GM12878 (cell line): Measurements from ENCODE around the gene ZNF396.

Source experiments
- BRCA1 ChIP-seq: IDR thresholded peaks from 2 replicates; pipeline ENCODE4 v1.6.1; 2011; ENCODE audit warnings: low read depth, low read length, improper control_type of control experiment
- CTCF ChIP-seq, 3 experiments: IDR thresholded peaks in 2 of 3; conservative IDR thresholded peaks in 1 of 3; 2 replicates each; pipeline ENCODE4 v1.5.1; 2011; ENCODE audit warnings: low read depth in 3 of 3, low read length in 3 of 3, mild to moderate bottlenecking in 3 of 3, control low read depth in 2 of 3, moderate library complexity in 2 of 3, inconsistent platforms in 1 of 3, mixed read lengths in 1 of 3; ENCODE audit not compliant: control insufficient read depth in 2 of 3, insufficient read depth in 1 of 3; ENCODE audit errors: extremely low read depth in 1 of 3
- ETV6 ChIP-seq, 2 experiments: fragments of 450-650 bp in 1 of 2; IDR thresholded peaks in 1 of 2; conservative IDR thresholded peaks in 1 of 2; 2 replicates each; pipeline ENCODE4 v1.6.1; 2014; ENCODE audit warnings: antibody characterized with exemption in 1 of 2, borderline replicate concordance in 1 of 2, low read depth in 1 of 2, mild to moderate bottlenecking in 1 of 2, moderate library complexity in 1 of 2
- FOXM1 ChIP-seq: IDR thresholded peaks from 2 replicates; pipeline ENCODE4 v1.6.1; 2012; ENCODE audit warnings: low read depth, mild to moderate bottlenecking, inconsistent platforms, low read length, moderate library complexity
- MAX ChIP-seq: IDR thresholded peaks from 2 replicates; pipeline ENCODE4 v1.6.1; 2012; ENCODE audit warnings: low read depth, low read length, improper control_type of control experiment
- POLR2A ChIP-seq: IDR thresholded peaks from 2 replicates; pipeline ENCODE4 v1.6.1; 2011; ENCODE audit warnings: low read depth, mild to moderate bottlenecking, low read length
- RAD21 ChIP-seq: IDR thresholded peaks from 2 replicates; pipeline ENCODE4 v1.6.1; 2011; ENCODE audit warnings: mild to moderate bottlenecking, low read depth, low read length, moderate library complexity; ENCODE audit not compliant: insufficient read depth
- RFX5 ChIP-seq: IDR thresholded peaks from 2 replicates; pipeline ENCODE4 v1.6.1; 2011; ENCODE audit warnings: low read depth, low read length, improper control_type of control experiment
- SMAD1 ChIP-seq: fragments of 450-650 bp; IDR thresholded peaks from 2 replicates; pipeline ENCODE4 v1.6.1; 2018; ENCODE audit warnings: mild to moderate bottlenecking, low read depth; ENCODE audit not compliant: partially characterized antibody
- ZBTB4 ChIP-seq: fragments of 450-650 bp; formaldehyde crosslinking; IDR thresholded peaks from 2 replicates; pipeline ENCODE4 v1.4.0; 2022; ENCODE audit warnings: mild to moderate bottlenecking, moderate library complexity
- ZZZ3 ChIP-seq: IDR thresholded peaks from 2 replicates; pipeline ENCODE4 v1.6.1; 2011; ENCODE audit warnings: low read depth; ENCODE audit not compliant: control insufficient read depth, insufficient read length

GRCh38 chr18:35411625-35412351, 34.7 kb upstream of the ZNF396 start:
- TF ChIP-seq RFX5 = no peak
- no peak for TF ChIP-seq CTCF (IDR thresholded peaks at IDR 0.05 in 2 of 3, conservative IDR thresholded peaks at IDR 0.05 in 1 of 3; ENCODE audit: control insufficient read depth in 2 of 3, extremely low read depth in 1 of 3, insufficient read depth in 1 of 3, low read depth in 3 of 3, low read length in 3 of 3)
- TF ChIP-seq BRCA1 = no peak
- no peak for TF ChIP-seq ETV6 (conservative IDR thresholded peaks at IDR 0.05 in 1 of 2, IDR thresholded peaks at IDR 0.05 in 1 of 2; ENCODE audit: borderline replicate concordance in 1 of 2, low read depth in 1 of 2)
- TF ChIP-seq RAD21 = no peak
- no peak for TF ChIP-seq ZZZ3
- TF ChIP-seq ZBTB4 (CRISPR knock-in tag) = no peak
- no peak for TF ChIP-seq MAX
- TF ChIP-seq FOXM1 = no peak
- no peak for TF ChIP-seq POLR2A
- TF ChIP-seq SMAD1 = no peak
